Pancreas (tissue), 10 donors: ENCODE measurements around the gene PLEKHA4. TPM values are rescaled to one million over a fixed set of nuclear protein-coding genes. Genes with fewer than 3 reads are reported as not detected.
"Not testable (repeated sequence)": the region's sequence is repeated elsewhere in the genome, so short reads cannot be mapped to it uniquely, and the experiment has no call there.

Source experiments
- ATAC-seq, 4 donors: fragments of 200-7000 bp; cut with Tn5 transposase; one replicate each; pipeline versions ENCODE4 v1.8.0 to v1.9.1; 2020; ENCODE audit warnings: mild to moderate bottlenecking in 4 of 4, moderate library complexity in 4 of 4
- DNase-seq, 6 donors: peaks; one replicate each; pipeline ENCODE4 v3.0.0-alpha.2; 2020
- FAIRE-seq: peaks from 2 replicates; lab custom pipeline; 2012; peaks lifted over from hg19 to GRCh38; lab: Jason Lieb, UNC
- H3K27ac ChIP-seq, 4 donors: fragments of 200-600 bp; sonication (generic); 1 replicate in 3 of 4; 2 replicates in 1 of 4; pipeline versions ENCODE4 v1.5.0 to v1.8.0; 2020
- H3K27me3 ChIP-seq, 4 donors: fragments of 200-600 bp; one replicate each; pipeline ENCODE4 v1.8.0; 2021
- H3K36me3 ChIP-seq, 3 donors: fragments of 200-600 bp; sonication (generic) in 1 of 3; one replicate each; pipeline versions ENCODE4 v1.5.0 to v1.8.0; 2020 to 2021
- H3K4me1 ChIP-seq, 3 donors: fragments of 200-600 bp; one replicate each; pipeline ENCODE4 v1.8.0; 2021
- H3K4me3 ChIP-seq, 4 donors: fragments of 200-600 bp; sonication (generic) in 2 of 4; one replicate each; pipeline versions ENCODE4 v1.5.0 to v1.8.0; 2020 to 2021
- H3K9me3 ChIP-seq, 4 donors: fragments of 200-600 bp; one replicate each; pipeline ENCODE4 v1.8.0; 2021
- WGBS, 2 donors: extraction: QIAGEN DNeasy Blood & Tissue Kit; methylation state at CpG; one replicate each; pipeline ENCODE4 v1.1.7; 2013; 5-methylcytosine and 5-hydroxymethylcytosine counted together
- intact Hi-C, 3 donors: fragments of 100-400 bp; cut with DNase I; formaldehyde crosslinking; loops; one replicate each; pipeline versions ENCODE4 v1.11.1 to v1.14.2; 2022
- polyA plus RNA-seq, 2 donors: library from polyadenylated mRNA; stranded (reverse); fragments of 200-250 nt; gene quantifications; one replicate each; pipeline ENCODE4 v1.2.3, GENCODE V29; 2013
- total RNA-seq, 6 donors: library from RNA; stranded (reverse); fragmentation: NEBNext Ultra II Directional in 4 of 6; extraction: Animal tissue kit (Norgen Biotek cat#: 25700) in 4 of 6; gene quantifications; one replicate each; pipeline versions ENCODE4 v1.2.1 to v1.2.4, GENCODE V29; 2021 to 2023
- TF ChIP-seq, protein P1 (sequence below), 4 donors: fragments of 200-600 bp; sonication (generic) in 3 of 4; IDR thresholded peaks; one replicate each; pipeline versions ENCODE4 v1.5.0 to v1.8.0; 2021; ENCODE audit warnings: antibody characterized with exemption in 4 of 4
- donor health status: healthy with polysubstance abuse.
- donor health status: DM: no; HTN: no; CAD: no; lungs with moderate emphysema.
- donor health status: DM: no; HTN: no; CAD: no.
- donor health status: control.
- donor health status: control.
- donor health status: Bipolar disorder and iron deficiency.
- donor health status: DM: yes; HTN: yes; CAD: no.
- donor health status: DM: no; HTN: no; CAD: no.
- donor health status: DM: no; HTN: no; CAD: no.
- donor health status: DM: yes; HTN: yes; CAD: no.

Gene PLEKHA4
- total and polyA plus RNA-seq, 8 donors: 5.9 to 28.3 (median 12.2) TPM

DNA sequence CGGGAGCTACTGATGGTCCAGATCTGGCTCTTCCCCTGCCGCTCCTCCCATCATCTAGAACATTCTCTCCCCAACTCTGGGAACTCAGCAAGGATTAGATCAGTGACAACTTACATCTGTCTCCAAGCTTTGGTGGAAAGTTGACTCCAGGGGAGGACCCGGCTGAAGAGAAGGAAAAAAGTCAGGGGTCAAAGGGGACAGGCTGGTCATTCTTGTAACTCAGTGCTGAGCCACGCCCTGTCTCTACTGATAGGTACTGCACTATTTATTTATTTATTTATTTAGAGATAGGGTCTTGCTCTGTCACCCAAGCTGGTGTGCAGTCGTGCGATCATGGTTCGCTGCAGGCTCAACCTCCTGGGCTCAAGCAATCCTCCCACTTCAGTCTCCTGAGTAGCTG is 14.3 kb downstream of the PLEKHA4 start:
- no peak for ATAC-seq
- TF ChIP-seq, protein P1, sequence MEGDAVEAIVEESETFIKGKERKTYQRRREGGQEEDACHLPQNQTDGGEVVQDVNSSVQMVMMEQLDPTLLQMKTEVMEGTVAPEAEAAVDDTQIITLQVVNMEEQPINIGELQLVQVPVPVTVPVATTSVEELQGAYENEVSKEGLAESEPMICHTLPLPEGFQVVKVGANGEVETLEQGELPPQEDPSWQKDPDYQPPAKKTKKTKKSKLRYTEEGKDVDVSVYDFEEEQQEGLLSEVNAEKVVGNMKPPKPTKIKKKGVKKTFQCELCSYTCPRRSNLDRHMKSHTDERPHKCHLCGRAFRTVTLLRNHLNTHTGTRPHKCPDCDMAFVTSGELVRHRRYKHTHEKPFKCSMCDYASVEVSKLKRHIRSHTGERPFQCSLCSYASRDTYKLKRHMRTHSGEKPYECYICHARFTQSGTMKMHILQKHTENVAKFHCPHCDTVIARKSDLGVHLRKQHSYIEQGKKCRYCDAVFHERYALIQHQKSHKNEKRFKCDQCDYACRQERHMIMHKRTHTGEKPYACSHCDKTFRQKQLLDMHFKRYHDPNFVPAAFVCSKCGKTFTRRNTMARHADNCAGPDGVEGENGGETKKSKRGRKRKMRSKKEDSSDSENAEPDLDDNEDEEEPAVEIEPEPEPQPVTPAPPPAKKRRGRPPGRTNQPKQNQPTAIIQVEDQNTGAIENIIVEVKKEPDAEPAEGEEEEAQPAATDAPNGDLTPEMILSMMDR (IDR thresholded peaks at IDR 0.05): no peak
- intact Hi-C loops: no loop called here
- H3K27ac ChIP-seq: no peak overlapping the region
- WGBS, 2 donors: 85 to 86% methylated on average over 7 of the region's 7 CpGs
- H3K4me3 ChIP-seq: no peak overlapping the region
- no peak for DNase-seq
- no peak for FAIRE-seq
- H3K9me3 ChIP-seq: no peaks in the 10 kb centered on the region
- no peaks in the 10 kb centered on the region for H3K36me3 ChIP-seq
- no peaks in the 10 kb centered on the region for H3K4me1 ChIP-seq
- H3K27me3 ChIP-seq: no peaks in the 10 kb centered on the region

DNA sequence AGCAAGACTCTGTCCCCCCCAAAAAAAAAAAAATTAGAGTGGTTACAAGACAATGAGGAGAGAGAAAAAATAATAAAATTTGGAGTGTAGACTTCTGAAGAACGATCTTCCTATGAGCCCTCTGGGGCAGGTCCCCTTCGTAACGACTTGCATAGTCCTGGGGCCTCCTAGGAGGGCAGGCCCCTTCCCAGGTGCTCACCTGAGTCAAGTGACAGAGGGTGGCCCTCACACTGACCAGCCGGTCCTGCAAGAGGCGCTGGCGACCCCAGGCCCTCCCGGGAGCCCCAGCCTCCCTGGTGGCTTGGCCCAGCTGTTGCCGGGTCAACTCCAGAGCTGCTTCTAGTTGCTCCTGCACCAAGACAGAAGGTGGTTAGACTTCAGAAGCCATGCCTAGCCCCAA is 14.9 kb downstream of the PLEKHA4 start:
- TF ChIP-seq, protein P1 (IDR thresholded peaks at IDR 0.05): no peak
- no peak for ATAC-seq
- no peak overlapping the region for H3K4me3 ChIP-seq
- H3K9me3 ChIP-seq: no peaks in the 10 kb centered on the region
- intact Hi-C loops: no loop called here
- no peak overlapping the region for H3K27ac ChIP-seq
- 91 to 95% methylated on average over 8 of the region's 8 CpGs for WGBS, 2 donors
- no peak for FAIRE-seq
- H3K36me3 ChIP-seq: no peaks in the 10 kb centered on the region
- no peaks in the 10 kb centered on the region for H3K27me3 ChIP-seq
- DNase-seq: peak in 1 of 6 donors; percentile 48
- H3K4me1 ChIP-seq: no peaks in the 10 kb centered on the region

DNA sequence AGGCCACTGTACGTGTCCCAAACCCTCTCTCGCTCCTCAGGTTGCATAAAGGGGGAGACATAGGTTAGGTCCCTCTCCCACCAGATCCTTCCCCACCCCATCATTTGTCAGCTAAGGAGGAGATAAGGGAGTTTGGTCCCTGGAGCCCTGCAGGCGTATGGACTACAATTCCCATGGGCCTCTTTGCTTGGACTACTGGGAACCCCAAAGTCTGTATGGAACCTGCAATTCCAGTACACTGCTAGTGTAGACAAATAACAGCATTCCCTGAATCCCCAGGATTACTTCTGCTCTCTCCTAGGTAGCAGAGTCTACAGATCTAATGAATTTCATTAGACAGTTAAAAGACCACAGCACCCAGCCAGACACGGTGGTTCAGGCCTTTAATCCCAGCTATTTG is 16.1 kb downstream of the PLEKHA4 start:
- Histone ChIP-seq H3K27me3 (no peaks in the 10 kb centered on the region), H3K4me3 (no peak overlapping the region), H3K27ac (no peak overlapping the region), H3K9me3 (no peaks in the 10 kb centered on the region), H3K4me1 (no peaks in the 10 kb centered on the region), H3K36me3 (no peaks in the 10 kb centered on the region)
- no peak for FAIRE-seq
- ATAC-seq: no peak
- no peak for DNase-seq
- intact Hi-C loops: no loop called here
- TF ChIP-seq, protein P1 (IDR thresholded peaks at IDR 0.05): no peak
- 90 to 96% methylated on average over 4 of the region's 4 CpGs for WGBS, 2 donors

DNA sequence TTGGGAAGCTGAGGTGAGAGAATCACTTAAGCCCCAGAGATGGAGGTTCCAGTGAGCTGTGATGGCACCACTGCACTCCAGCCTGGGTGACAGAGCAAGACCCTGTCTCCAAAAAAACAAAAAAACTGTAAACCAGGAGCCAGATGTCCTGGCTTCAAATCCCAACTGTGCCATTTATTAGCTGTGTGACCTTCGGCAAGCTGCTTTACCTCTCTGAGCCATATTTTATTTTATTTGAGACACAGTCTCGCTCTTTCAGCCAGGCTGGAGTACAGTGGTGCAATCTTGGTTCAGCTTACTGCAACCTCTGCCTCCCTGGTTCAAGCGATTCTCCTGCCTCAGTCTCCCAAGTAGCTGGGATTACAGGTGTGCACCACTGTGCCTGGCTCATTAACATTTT is 21.8 kb downstream of the PLEKHA4 start:
- intact Hi-C loops: loop anchor here in 2 of 3 donors (10.0 kb wide), 2 partner anchors 52 to 202 kb away; partner anchors contain the start of gene CA11 (in 1 of the 2)
- not testable (repeated sequence) for H3K4me1 ChIP-seq, H3K27me3 ChIP-seq, H3K4me3 ChIP-seq, H3K27ac ChIP-seq, ATAC-seq, H3K36me3 ChIP-seq, H3K9me3 ChIP-seq, FAIRE-seq, DNase-seq
- WGBS, 2 donors: 88 to 96% methylated on average over 3 of the region's 3 CpGs

DNA sequence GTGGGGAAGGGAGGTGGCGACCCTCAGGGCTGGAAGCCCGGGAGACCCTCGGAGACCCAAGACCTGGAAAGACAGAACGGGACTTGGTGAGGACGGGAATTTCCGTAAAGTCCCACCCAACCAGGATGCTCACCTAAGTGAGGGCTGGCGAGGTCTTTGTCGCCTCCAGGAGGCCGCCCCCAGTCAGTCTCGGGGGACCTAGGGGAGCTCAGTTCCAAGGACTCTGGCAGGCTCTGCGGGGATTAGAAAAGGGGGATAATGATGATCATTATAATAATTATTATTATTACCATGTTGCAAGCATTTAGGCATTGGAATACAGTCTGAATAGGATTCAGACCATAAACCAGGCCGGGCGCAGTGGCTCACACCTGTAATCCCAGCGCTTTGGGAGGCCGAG is 23.0 kb downstream of the PLEKHA4 start:
- no peaks in the 10 kb centered on the region for H3K27me3 ChIP-seq
- H3K4me1 ChIP-seq: no peaks in the 10 kb centered on the region
- TF ChIP-seq, protein P1 (IDR thresholded peaks at IDR 0.05): no peak
- intact Hi-C loops: loop anchor here in 2 of 3 donors (10.0 kb wide), 2 partner anchors 51 to 201 kb away; partner anchors contain the start of gene CA11 (in 1 of the 2)
- no peaks in the 10 kb centered on the region for H3K9me3 ChIP-seq
- no peaks in the 10 kb centered on the region for H3K36me3 ChIP-seq
- DNase-seq (no peak), FAIRE-seq (no peak), ATAC-seq (no peak)
- H3K27ac ChIP-seq: no peak overlapping the region
- no peak overlapping the region for H3K4me3 ChIP-seq
- WGBS, 2 donors: 90 to 97% methylated on average over 15 of the region's 15 CpGs
